GM18867 (cell line): Measurements from ENCODE around the gene ST6GALNAC5.

Experiments
- ATAC-seq: cut with Tn5 transposase; IDR thresholded peaks from one replicate; pipeline ENCODE4 v1.9.1; 2021; ENCODE audit warnings: mild to moderate bottlenecking, moderate library complexity; ENCODE audit not compliant: unreplicated experiment

The ST6GALNAC5 gene

DNA sequence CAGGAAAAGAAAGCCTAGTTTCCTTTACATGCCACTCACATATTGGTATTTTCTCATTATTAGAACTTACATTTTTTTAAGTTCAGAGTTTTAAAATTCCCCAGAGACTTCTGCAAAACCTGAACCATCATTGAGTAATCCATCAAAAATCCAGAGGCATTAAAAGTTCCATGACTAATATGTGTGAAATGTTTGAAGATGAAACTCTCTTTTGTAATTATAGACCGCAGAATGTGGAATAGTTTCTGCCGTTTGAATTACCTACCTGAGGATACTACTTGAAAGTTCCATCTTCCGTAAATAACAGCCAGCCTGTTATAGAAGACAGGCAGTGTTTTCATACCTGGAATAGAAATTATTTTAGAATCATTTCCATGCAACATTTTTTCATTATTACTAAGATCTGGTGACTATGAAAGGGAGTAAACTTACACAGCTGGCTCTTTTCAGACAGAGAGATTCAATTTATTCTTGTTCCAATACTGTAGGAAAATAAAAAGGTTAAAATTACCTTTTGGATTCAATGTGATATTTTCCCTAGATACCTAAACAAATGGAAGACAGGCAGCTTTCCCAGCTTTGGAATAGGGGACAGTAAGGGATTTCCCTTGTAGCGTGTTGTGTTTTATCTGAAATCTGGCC is 131.4 kb downstream of the ST6GALNAC5 start:
- no peak for ATAC-seq

DNA sequence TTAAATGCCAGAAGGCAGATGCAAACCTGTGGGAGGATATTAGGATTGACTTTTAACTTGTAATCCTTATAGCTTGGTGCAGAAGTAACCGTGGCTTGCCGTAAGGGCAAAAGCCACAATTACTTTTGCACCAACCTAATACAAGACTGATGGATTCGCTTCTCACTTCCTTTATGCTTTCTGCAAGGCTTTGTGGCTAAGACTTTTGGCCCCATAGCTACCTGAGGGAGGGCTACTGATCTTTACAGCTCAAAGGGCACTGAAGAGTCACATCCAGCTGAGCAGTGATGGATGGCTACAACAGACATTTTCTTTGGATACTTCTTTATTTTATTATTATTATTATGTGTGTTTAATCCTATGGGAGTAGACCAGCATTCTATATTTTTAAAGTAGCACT is 140.4 kb downstream of the ST6GALNAC5 start:
- no peak for ATAC-seq

DNA sequence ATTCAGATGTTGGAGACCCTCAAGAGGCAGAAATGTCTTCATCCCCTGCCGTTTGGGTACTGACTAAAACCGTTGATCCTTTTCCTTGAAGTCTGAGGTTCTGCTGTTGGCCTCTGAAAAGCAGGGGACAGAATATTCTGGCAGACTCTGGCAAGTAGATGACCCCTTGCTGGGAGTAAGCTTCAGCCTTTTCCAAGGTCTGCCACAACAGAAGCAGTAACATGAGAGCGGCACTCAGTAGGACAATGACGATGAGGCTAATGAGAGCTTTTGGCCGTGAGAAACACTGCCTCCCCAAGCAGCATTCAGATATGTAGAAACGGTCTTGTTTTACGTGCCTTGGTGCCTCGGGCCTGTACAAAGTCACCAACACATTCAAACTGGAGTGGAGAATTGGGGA is 143.7 kb downstream of the ST6GALNAC5 start:
- ATAC-seq = no peak

DNA sequence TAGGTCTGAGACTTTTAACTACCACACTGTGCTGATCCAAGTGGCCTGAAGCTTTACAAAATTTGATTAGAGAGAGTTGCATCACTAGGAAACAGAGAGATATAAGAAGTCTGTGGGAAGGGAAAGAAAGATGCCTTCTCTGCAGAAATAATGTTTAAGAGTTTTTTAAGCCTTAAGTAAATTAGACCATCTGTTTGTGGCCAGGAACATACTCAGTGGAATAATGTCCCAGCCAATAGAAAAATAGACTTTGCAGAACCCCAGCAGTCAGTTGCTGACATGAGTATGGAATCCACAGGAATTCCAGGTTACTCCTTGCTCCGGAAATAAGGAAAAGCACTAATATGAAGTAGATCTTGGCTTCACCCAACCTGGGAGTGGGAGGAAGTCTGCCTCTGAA is 144.8 kb downstream of the ST6GALNAC5 start:
- no peak for ATAC-seq

DNA sequence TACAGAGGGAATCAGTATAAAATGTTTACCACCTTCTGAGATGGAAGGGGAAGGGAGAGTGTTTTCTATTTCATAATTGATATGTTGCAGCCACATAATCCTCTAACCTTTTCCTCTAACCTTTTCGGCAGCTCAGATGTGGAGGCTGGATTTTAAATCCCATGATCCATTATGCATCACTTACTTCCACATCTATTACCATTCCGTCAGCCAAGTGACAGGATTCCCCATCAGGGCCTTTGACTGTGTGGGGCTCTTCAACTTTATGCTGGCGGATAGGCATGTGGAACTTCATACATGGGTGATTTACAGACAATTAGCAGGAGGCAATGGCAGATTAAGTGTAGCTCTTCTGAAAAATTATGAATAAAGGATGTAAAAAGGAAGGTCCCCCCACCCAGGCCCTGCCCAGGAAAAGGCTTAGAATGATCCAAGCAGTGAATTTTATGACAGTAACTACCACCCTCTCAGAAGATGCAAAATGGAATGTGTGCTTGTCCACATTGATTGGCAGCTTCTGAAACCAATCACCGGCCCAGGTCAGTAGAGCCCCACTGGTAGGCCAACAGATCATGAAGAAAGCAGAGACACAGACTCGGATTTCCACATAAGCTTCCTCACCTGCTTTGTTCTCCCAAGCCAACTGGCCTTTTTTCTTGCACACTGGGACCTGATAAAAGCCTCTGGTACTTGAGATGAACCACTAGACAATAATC is 147.0 kb downstream of the ST6GALNAC5 start:
- no peak for ATAC-seq

DNA sequence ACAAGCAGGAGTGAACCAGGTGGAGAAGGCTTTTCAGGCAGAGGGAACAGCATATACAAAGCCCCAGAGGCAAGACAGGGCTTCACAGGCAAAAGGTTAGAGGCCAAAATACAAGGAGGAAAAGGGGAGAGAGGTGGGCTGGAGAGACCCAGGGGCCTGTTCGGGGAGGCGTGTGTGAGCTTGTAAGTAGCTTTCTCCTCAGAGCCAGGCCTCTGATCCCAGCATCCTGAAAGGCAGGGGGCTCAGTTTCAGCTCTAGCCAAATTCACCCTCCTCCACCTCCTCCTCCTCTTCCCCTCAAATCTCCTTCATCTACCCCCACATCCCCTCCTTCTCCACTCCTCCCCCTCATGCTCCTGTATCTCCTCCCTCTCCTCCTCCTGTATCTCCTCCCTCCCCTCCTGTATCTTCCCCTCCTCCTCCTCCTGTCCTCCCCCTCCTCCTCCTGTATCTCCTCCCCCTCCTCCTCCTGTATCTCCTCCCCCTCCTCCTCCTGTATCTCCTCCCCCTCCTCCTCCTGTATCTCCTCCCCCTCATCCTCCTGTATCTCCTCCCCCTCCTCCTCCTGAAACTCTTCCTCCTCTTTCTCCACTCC is 148.6 kb downstream of the ST6GALNAC5 start:
- ATAC-seq = no peak

DNA sequence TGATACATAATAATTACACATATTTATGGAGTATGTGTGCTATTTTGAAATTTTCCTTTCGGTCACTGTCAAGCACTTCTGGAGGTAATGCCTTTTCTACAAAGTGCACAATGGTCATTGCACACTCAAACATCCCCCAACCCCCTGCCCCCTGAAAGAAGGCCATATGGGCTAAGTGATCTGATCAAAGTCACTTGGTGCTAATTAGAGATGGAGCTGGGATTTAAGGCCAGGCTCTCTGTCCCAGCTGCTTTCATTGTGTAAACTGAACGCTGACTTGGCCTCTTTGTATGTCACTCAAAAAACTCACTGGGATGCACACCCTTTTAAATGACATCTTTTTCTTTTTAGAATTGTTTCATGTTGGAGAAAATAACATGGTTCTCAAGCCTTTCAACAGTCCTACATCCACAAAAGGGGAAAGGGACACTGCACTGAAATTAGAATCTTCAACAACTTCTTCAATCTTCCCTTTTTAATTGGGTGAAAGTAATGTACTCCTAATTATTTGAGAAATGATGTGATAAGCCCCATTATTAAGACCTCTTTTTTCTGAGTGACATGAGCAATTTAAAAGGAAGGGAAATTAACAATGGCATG is 149.2 kb downstream of the ST6GALNAC5 start:
- no peak for ATAC-seq

DNA sequence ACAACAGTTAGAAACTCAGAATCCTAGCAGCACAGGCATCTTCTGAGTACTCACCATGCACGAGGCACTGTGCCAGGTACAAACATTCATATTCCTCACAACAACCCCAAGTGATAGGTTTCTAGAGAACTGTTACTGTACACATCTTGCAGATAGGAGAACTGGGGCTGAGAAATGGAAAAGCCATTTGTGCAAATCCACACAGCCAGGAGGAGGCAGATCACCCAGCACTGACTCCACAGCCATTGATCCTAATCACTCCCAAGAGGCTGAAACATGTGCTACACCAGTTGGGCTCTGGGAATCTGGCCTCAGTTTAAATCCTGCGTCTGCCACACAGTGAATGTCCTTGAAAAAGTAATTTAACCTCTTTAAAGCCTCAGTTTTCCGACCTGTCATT is 151.0 kb downstream of the ST6GALNAC5 start:
- no peak for ATAC-seq

DNA sequence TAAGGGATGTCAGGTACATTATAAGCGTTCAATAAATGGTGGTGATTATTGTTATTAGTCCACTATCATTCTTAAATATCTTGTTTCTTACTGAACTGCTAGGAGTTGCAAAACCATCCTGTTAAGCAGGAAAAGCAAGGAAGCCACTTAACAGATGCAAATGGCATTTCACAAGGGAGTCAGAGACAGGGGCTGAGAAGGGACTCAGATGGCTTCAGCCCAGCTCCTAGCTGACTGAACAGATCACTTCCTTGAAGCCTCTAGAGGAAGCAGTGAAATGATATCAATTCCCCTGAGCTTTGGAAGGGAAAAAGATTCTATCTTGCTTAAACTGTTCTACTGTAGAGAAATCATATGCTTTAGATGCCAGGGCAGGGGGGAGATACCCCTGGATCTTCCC is 151.5 kb downstream of the ST6GALNAC5 start:
- no peak for ATAC-seq

DNA sequence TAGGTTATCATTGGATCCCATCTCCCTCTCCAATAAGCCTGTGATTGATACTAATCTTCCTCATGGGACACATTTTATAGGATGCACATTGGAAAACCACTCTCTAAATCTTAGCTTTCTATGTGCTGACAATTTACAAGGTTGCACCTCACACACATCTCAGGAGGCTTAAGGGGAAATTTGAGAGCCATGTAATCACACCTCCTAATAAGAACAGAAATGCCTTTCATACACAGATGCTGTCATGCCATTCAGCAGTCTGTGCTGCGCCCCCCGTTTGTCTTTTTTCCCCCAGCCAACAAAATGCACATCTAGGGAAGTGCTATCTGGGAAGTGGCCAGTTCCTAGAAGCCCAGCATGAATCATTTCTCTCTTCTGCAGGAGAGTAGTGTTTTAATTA is 154.5 kb downstream of the ST6GALNAC5 start:
- no peak for ATAC-seq

DNA sequence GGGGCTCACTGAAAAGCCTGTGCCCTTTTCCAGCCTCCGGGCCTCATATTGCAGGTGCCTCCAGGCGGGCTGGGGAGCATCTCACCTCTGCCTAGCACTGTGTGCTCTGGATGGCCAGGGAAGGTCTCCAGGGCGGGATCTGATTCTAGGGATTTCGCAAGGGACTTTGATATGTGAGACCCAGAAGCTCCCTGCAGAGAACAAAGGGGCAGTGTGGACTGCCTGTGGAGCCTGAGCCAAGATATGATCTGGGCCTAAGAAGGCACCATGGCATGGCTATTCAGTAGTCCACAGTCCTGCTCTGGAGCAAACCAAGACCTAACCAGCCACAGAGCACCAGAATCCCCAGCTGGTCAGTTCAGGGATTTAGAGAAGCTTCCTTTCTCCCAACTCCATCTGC is 157.2 kb downstream of the ST6GALNAC5 start:
- no peak for ATAC-seq

DNA sequence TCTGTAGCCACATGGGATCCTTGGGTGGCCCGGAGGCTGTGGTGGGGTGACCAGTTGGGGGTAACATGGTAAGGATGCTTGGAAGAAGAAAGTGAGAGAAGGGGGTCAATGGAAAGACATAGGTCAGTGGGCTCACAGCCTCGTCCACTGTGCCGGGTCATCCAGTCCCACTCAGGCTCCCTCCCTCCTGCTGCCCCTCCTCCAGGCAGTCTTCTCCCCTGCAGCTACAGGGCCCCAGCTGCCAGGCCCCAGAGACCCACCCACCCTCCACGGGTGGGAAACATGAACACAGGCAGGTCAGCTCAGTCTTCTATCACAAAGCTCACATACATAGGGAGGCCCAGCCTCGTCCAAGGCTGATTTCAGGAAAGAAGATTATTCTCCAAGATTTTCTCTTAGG is 158.3 kb downstream of the ST6GALNAC5 start:
- no peak for ATAC-seq

DNA sequence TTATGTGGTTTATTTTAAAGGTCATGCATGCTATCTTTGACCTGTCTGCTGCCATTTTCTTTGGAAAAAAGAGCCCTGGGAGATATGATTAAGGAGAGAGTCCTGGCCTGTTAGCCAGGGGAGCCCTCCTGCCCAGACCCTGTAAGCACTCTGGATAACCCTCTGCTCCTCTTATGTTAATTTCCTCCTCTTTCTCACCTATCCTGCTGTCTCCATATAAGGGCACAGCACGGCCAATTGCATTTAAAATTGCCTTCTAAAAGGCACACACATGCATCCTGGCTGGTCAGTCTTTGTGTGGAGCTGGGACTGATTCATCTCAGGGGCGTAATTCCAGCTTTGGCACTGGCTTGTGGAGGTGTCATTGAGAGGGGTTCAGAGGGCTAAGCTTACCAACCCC is 158.9 kb downstream of the ST6GALNAC5 start:
- no peak for ATAC-seq

DNA sequence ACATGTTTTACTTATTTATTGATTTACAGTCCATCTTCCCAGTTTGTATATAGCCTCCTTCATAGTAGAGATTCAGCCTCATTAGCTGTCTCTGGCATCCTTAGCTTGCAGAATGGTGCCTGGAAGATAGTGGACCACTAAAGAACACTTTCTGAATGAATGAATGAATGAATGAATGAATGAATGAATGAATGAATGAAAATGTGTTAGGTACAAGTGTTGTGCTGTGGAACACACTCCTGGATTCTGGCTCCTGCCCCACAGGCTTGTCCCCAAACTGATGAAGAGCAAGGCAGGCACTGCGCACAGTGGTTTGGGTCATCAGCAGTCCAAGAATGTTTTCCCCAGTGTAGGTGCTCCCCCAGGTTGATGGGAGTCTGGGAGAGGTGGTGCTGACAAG is 159.4 kb downstream of the ST6GALNAC5 start:
- no peak for ATAC-seq

DNA sequence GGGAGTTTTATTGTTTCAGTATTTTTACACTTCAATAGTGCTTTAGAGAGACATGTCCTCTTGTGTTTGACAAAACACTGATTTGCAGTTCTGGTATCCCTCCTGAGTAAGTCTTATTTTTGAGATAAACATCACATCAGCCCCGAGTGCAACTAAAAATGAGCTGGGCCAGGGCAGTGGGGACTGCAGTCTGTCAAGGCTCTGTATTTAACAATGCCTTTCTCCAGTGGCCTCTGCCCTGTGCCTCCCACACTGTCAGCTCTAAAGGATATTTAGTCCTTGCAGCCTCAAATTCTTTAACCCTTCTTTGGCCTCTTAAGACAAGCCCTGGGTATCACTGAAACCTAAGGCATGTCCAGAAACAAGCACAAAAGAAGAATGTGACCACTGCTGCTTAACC is 160.6 kb downstream of the ST6GALNAC5 start:
- no peak for ATAC-seq

DNA sequence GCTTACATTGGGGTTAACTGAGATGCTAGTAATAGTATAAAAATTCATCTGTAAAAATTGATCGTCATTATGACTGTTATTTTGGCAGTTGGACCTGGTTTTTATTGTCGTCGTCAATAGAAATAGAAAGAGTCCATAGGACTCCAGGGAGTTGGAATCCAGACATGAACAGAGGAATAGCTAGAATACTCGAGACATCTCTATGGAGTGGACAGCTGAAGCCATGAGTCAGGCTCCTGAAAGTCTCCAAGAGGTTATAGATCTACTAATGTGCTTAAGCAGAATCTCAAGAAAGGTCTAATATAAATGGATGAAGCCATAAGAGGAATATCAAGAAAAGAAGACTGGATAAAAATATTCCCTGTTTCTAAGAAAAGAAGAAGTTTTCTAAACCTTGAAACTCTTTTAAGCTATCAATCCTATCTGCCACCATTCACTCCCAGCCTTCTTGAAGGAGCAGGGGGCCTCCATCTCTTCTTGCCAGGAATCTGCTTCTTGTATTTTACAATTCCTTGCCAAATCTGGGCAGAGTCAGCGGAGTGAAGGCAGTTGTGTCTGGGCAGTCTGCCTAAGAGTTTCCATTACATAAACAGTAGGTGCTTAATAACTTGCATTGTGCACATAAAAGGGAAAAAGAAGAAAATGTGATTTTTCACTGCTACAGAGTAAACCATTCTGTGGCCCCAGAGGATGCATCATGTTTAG is 163.3 kb downstream of the ST6GALNAC5 start:
- ATAC-seq = no peak

DNA sequence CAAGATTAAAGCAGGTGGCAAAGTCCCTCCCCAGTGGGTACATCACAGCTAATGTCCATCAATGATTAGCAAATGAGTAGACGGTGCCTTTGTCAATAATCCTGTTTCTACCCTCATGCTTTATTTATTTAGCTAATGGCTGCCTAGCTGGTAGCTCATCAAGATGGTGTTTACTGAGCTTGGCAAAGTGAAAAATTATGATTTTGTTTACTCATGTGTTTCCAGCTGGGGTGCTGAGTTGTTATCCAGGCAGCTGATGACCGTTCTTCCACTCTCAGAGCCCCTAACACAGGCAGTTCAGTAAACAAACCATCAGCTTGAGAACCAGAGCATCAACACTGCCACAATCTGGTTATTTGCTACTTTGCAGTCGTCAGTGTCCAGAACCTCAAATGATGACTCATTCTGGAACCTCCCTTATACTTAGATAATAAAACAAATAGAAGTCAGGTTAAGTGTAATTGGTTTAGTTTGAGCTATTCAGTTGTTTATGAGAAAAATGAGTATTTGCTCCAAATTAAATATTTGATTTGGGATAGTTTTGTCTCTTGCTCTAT is 163.9 kb downstream of the ST6GALNAC5 start:
- ATAC-seq = no peak

DNA sequence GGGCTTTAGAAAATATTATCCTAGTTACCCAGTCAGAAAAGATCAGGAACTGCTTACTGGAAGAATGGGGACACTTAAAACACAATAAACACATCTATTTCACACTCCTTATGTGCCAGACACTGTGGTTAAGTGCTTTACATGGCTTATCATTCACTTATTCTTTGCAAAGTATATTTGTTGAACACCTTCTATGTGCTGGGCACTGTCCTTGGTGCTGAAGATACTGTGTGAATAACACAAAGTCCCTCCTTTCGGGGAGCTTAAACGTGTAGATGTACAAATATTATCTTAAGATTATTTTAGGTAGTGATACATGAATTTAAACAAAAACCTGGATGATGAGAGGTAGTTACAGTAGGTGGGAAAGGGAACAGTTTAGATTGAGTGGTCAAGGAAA is 169.3 kb downstream of the ST6GALNAC5 start:
- ATAC-seq = no peak

DNA sequence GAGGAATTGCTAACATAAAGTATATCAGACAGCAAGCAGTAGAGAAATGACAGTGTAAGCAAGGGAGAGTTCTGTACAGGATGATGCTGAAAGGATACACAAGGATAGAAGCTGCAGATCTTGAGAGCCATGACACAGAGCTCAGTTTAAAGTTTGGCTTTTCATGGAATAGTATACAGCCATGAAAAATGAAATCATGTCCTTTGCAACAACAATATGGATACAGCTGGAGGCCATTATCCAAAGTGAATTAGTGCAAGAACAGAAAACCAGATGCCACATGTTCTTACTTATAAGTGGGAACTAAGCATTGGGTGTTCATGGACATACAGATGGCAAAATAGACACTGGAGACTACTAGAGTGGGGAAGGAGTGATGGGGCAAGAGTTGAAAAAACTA is 169.8 kb downstream of the ST6GALNAC5 start:
- ATAC-seq = no peak

DNA sequence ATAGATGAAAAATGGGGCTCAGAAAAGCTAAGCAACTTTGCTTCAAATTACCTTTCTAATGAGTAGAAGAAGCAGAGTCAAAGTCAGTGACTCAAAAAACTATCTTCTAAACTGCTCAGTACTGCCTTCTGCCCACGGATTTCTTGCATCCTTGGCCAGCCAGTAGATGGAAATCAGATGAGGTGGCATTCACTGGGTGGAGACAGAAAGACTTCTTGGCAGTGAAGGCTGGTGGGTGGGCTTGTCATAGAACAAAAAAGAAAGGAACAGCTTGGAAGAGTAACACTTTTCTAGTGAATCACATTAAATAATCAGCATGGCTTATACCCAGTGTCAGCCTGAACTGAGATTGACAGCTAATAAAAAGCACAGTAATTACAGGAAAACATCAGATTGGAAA is 170.7 kb downstream of the ST6GALNAC5 start:
- no peak for ATAC-seq

DNA sequence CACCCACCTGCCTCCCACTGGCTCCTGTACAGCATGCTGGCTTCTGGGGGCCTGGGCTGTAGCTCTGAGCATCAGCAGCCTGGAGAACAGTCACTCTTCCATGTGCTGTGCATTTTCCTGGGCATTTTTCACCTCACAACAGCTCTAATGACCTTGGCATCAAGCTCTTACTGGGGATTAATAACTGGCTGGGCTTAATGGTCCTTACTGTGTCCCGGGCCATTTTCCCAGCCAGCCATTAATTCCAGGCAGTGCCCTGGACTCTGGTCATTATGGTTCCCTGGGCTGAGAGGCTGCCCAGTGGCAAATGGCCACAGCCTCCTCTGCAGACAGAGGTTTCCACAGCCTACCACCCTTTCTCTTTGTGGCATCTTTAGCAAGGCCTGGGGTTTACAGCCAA is 171.8 kb downstream of the ST6GALNAC5 start:
- no peak for ATAC-seq
